Stimulated activated CD4-positive, alpha-beta T cell treated with anti-CD3 and anti-CD28 coated beads, TNF-alpha, amount 100 ng/mL, for 4 hours (primary cell): Measurements from ENCODE around the gene C2orf72.
"Not testable (repeated sequence)": the region's sequence is repeated elsewhere in the genome, so short reads cannot be mapped to it uniquely, and the experiment has no call there.

Experiments
- DNase-seq, 3 experiments: peaks; one replicate each; pipeline ENCODE4 v3.0.0-alpha.2; 2020; ENCODE audit warnings: low read depth in 3 of 3

The C2orf72 gene

GRCh38 chr2:231043796-231044195 is 6.5 kb downstream of the C2orf72 start:
- no peak for DNase-seq

GRCh38 chr2:231046916-231047273 is 9.6 kb downstream of the C2orf72 start:
- DNase-seq = no peak

GRCh38 chr2:231047274-231047922 is 10.1 kb downstream of the C2orf72 start:
- DNase-seq = no peak

GRCh38 chr2:231047923-231048915 is 10.9 kb downstream of the C2orf72 start:
- no peak for DNase-seq

GRCh38 chr2:231049286-231050017 is 12.1 kb downstream of the C2orf72 start:
- no peak for DNase-seq

- DNase-seq = no peak
Observed at GRCh38 chr2:231050018-231050901, 12.9 kb downstream of the C2orf72 start.

- DNase-seq = no peak
Observed at GRCh38 chr2:231051116-231051515, 13.8 kb downstream of the C2orf72 start.

- peak; percentile 63 to 67 (median 63) for DNase-seq
Observed at GRCh38 chr2:231052494-231053451, 15.4 kb downstream of the C2orf72 start.

GRCh38 chr2:231053846-231054245 is 16.5 kb downstream of the C2orf72 start:
- no peak for DNase-seq

GRCh38 chr2:231056453-231057416 is 19.4 kb downstream of the C2orf72 start, which contains the start of gene PSMD1:
PSMD1 (plus strand) TSS chr2:231056867; CDS start chr2:231057026, 159 bp downstream.
- DNase-seq = peak; percentile 86 to 92 (median 87)

GRCh38 chr2:231057590-231057989 is 20.3 kb downstream of the C2orf72 start:
- DNase-seq = no peak

- DNase-seq = no peak
Observed at GRCh38 chr2:231058761-231059550, 21.6 kb downstream of the C2orf72 start.

- no peak for DNase-seq
Observed at GRCh38 chr2:231059756-231060155, 22.4 kb downstream of the C2orf72 start.

GRCh38 chr2:231062776-231063175 is 25.5 kb downstream of the C2orf72 start:
- no peak for DNase-seq

- DNase-seq = no peak
Observed at GRCh38 chr2:231063347-231063746, 26.0 kb downstream of the C2orf72 start.

- DNase-seq = no peak
Observed at GRCh38 chr2:231065966-231066365, 28.6 kb downstream of the C2orf72 start.

GRCh38 chr2:231067531-231067930 is 30.2 kb downstream of the C2orf72 start:
- not testable (repeated sequence) for DNase-seq
